Ovary (tissue), 9 donors: Measurements from ENCODE around the gene LAYN. TPM values are rescaled to one million over a fixed set of nuclear protein-coding genes. Genes with fewer than 3 reads are reported as not detected.
A peak's percentile ranks its signal among the peaks of the same experiment; 100 is the strongest.

ENCODE experiments used
- DNase-seq, 5 donors: peaks; one replicate each; pipeline ENCODE4 v3.0.0-alpha.2; 2019 to 2020
- H3K27ac ChIP-seq, 2 donors: fragments of 200-600 bp; one replicate each; pipeline versions ENCODE4 v1.5.1 to v1.8.0; 2019 to 2022
- H3K27me3 ChIP-seq: fragments of 200-600 bp; one replicate; pipeline ENCODE4 v1.8.0; 2022
- H3K36me3 ChIP-seq: fragments of 200-600 bp; sonication (generic); one replicate; pipeline ENCODE4 v1.5.1; 2019
- H3K4me1 ChIP-seq: one replicate; pipeline ENCODE4 v1.8.1; 2013; ENCODE audit warnings: mild to moderate bottlenecking, moderate library complexity; ENCODE audit not compliant: insufficient read depth
- H3K4me3 ChIP-seq: fragments of 200-600 bp; sonication (generic); one replicate; pipeline ENCODE4 v1.5.1; 2017
- H3K9me3 ChIP-seq, 2 donors: fragments of 200-600 bp in 1 of 2; sonication (generic) in 1 of 2; one replicate each; pipeline versions ENCODE4 v1.5.1 to v1.8.1; 2013 to 2019; ENCODE audit warnings: mild to moderate bottlenecking in 1 of 2, moderate library complexity in 1 of 2
- CTCF ChIP-seq, 3 donors: fragments of 450-650 bp in 2 of 3; fragments of 200-600 bp in 1 of 3; IDR thresholded peaks; one replicate each; pipeline versions ENCODE4 v1.5.1 to v1.8.0; 2016 to 2022; ENCODE audit warnings: antibody characterized with exemption in 3 of 3, mild to moderate bottlenecking in 1 of 3
- EP300 ChIP-seq: sonication (generic); formaldehyde crosslinking; IDR thresholded peaks from one replicate; pipeline ENCODE4 v1.6.1; 2017; ENCODE audit warnings: antibody characterized with exemption
- POLR2A ChIP-seq: fragments of 450-650 bp; IDR thresholded peaks from one replicate; pipeline ENCODE4 v1.6.1; 2017; ENCODE audit warnings: antibody characterized with exemption, mild to moderate bottlenecking, moderate library complexity
- WGBS, 3 donors: extraction: QIAGEN DNeasy Blood & Tissue Kit in 1 of 3; methylation state at CpG; one replicate each; pipeline versions ENCODE4 v1.1.5 to v1.1.7; 2013 to 2017; 5-methylcytosine and 5-hydroxymethylcytosine counted together
- intact Hi-C, 4 donors: fragments of 100-400 bp; cut with DNase I; formaldehyde crosslinking; loops; one replicate each; pipeline versions ENCODE4 v1.11.0 to v1.15.1; 2022 to 2023
- microRNA counts: library from miRNA; unstranded; fragments of <30 nt; microRNA quantifications from one replicate; lab custom pipeline; 2016
- microRNA-seq, 3 donors: library from miRNA; unstranded; fragments of <30 nt; microRNA quantifications; one replicate each; pipeline versions ENCODE4 to v1.2.0, GENCODE V29; 2019 to 2020
- polyA plus RNA-seq, 2 donors: library from polyadenylated mRNA; stranded (reverse); fragments of 200-250 nt in 1 of 2; fragments of 350-450 nt in 1 of 2; fragmentation: Illumina TruSeq in 1 of 2; extraction: RNeasy Lipid Tissue Mini Kit (QIAGEN cat#74804) in 1 of 2; gene quantifications; one replicate each; pipeline ENCODE4 v1.2.3, GENCODE V29; 2013 to 2014
- small RNA-seq: library from RNA; depleted of rRNA; stranded (forward); fragments of <200 nt; gene quantifications from one replicate; pipeline ENCODE3, GENCODE V24; 2016
- total RNA-seq, 7 donors: library from RNA; depleted of rRNA in 2 of 7; stranded (reverse); fragments of >200 nt in 2 of 7; fragmentation: NEBNext Ultra II Directional in 3 of 7; extraction: Animal tissue kit (Norgen Biotek cat#: 25700) in 3 of 7; gene quantifications; one replicate each; pipeline versions ENCODE4 v1.1.0 to v1.2.4, GENCODE V29; 2016 to 2023
- donor health status: DM: no; HTN: no; CAD: no; lungs with moderate emphysema.
- donor health status: DM: no; HTN: no; CAD: no.
- donor health status: Bipolar disorder and iron deficiency.
- donor health status: DM: yes; HTN: yes; CAD: no.
- donor health status: DM: no; HTN: no; CAD: no.
- donor health status: DM: yes; HTN: yes; CAD: no.

LAYN gene
- total and polyA plus RNA-seq, 9 donors = 17.8 to 45.7 (median 29.1) TPM

DNA sequence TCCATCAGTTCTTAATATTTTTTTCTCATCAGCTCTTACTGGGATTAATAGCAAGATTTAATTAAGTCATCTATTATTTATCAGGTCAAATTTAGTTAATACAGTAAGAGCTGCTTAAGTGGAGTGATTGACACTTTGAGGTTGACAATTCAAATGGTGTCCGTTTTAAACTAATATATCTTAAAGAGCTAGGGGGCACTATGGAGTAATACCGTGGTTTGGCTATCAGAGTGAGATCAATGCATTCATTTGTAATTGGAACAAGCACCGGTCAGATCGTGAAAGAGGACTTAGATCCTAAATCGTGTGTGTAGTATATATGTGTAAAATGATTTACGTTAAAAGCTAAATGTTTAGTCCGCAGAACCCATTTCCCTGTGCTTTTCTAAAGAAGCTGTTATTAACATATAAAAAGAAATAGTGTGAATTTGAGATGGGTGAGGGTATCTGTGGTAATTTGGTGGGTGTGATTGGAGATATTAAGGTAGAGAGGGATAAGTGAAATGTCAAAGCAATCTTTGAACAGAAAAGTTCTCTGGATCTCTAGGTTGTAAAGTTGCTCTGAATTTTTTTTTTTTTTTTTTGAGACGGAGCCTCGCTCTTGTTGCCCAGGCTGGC is 64.0 kb downstream of the LAYN start:
- Histone ChIP-seq H3K4me1 (peaks cover 3% of the 10 kb centered on the region), H3K4me3 (peak overlapping the region; percentile 66), H3K27ac (peak overlapping the region in 1 of 2 donors; percentile 100), H3K27me3 (no peaks in the 10 kb centered on the region), H3K36me3 (no peaks in the 10 kb centered on the region), H3K9me3 (no peaks in the 10 kb centered on the region)
- no peak for DNase-seq
- peak; percentile 8 to 68 (median 68) for TF ChIP-seq CTCF (IDR thresholded peaks at IDR 0.05)
- no peak for TF ChIP-seq POLR2A
- intact Hi-C loops = loop anchor here in 3 of 4 donors (5.0 to 10.0 kb wide), 3 partner anchors 130 to 173 kb away; partner anchors contain the start of gene PPP2R1B (in 1 of the 3)
- WGBS, 3 donors = 32 to 39% (median 38%) methylated on average over 9 of the region's 9 CpGs

GRCh38 chr11:111605681-111606080 is 65.2 kb downstream of the LAYN start:
- TF ChIP-seq CTCF (IDR thresholded peaks at IDR 0.05) (no peak), POLR2A (no peak), EP300 (no peak)
- H3K27ac ChIP-seq = no peak overlapping the region
- no peak overlapping the region for H3K4me3 ChIP-seq
- intact Hi-C loops = loop anchor here in 1 of 4 donors (10.0 kb wide), 1 partner anchor 129 kb away; no protein-coding TSS in a partner anchor
- peaks cover 4% of the 10 kb centered on the region for H3K4me1 ChIP-seq
- no peaks in the 10 kb centered on the region for H3K36me3 ChIP-seq
- H3K9me3 ChIP-seq = no peaks in the 10 kb centered on the region
- DNase-seq = no peak
- no peaks in the 10 kb centered on the region for H3K27me3 ChIP-seq
- 25 to 37% (median 35%) methylated on average over 4 of the region's 4 CpGs for WGBS, 3 donors

DNA sequence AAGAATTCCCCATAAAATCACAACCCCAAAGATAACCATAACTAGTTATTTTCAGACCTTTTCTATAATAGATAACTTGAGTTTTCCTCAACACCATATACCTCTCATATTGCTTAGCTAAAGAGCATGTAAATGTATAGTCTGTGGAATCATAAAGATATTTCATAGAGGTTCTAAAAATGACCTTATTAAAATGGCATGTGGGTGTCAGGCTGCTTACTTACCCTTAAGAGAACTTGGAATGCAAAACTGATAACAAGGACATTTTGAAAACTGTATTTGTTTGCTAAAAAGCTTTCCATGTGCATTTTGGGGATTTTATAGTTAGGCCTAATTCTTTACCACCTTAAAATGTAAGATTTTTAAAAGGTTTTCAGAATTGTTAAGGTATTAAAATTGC is 66.5 kb downstream of the LAYN start:
- H3K9me3 ChIP-seq = no peaks in the 10 kb centered on the region
- H3K27ac ChIP-seq = no peak overlapping the region
- no peak for TF ChIP-seq EP300
- TF ChIP-seq POLR2A = no peak
- no peak for TF ChIP-seq CTCF (IDR thresholded peaks at IDR 0.05)
- DNase-seq = no peak
- no peaks in the 10 kb centered on the region for H3K36me3 ChIP-seq
- no peaks in the 10 kb centered on the region for H3K27me3 ChIP-seq
- H3K4me3 ChIP-seq = no peak overlapping the region
- intact Hi-C loops = loop anchor here in 1 of 4 donors (10.0 kb wide), 1 partner anchor 128 kb away; no protein-coding TSS in a partner anchor
- H3K4me1 ChIP-seq = peaks cover 4% of the 10 kb centered on the region

- intact Hi-C loops = loop anchor here in 1 of 4 donors (10.0 kb wide), 1 partner anchor 127 kb away; no protein-coding TSS in a partner anchor
- no peaks in the 10 kb centered on the region for H3K36me3 ChIP-seq
- TF ChIP-seq POLR2A (no peak), EP300 (no peak), CTCF (IDR thresholded peaks at IDR 0.05) (no peak)
- H3K4me3 ChIP-seq = no peak overlapping the region
- DNase-seq = no peak
- H3K4me1 ChIP-seq = peaks cover 4% of the 10 kb centered on the region
- H3K9me3 ChIP-seq = no peaks in the 10 kb centered on the region
- 82 to 90% (median 90%) methylated on average over 3 of the region's 3 CpGs for WGBS, 3 donors
- no peak overlapping the region for H3K27ac ChIP-seq
- no peaks in the 10 kb centered on the region for H3K27me3 ChIP-seq
These were observed 67.2 kb downstream of the LAYN start for GRCh38 chr11:111607751-111608150.

MicroRNA genes within 50 kb of the gene (microRNA counts, 767-probe panel; counts per million panel counts)
- microRNA hsa-miR-34b-3p (lab: Ali Mortazavi, UCI) = 530 counts per million, percentile 78 among the panel's probes with 10 or more counts
- 530 counts per million, percentile 78 among the panel's probes with 10 or more counts for microRNA hsa-miR-34c-3p (lab: Ali Mortazavi, UCI)
- microRNA hsa-miR-34c-5p (lab: Ali Mortazavi, UCI) = 530 counts per million, percentile 78 among the panel's probes with 10 or more counts

Small RNA genes lying within 50 kb of the gene (microRNA-seq; reads per million reads assigned to microRNA genes)
- gene MIR34B (0.47 to 11.1 (median 1.5) reads per million in 3 donors), gene MIR34C (6.8 to 122 (median 14.5) reads per million in 3 donors)

Small RNA genes lying within 50 kb of the gene (small RNA-seq; reads per million reads assigned to genes)
- gene MIR34B (0.90 reads per million, percentile 52 among the genes with 10 or more reads in this experiment), gene MIR34C (10.1 reads per million, percentile 84 among the genes with 10 or more reads in this experiment)

Other genes with a start within 250 kb of the LAYN start
- gene POU2AF3, start 242.2 kb upstream of the LAYN start, total RNA-seq = 10 to 100 TPM in 3 of 7 donors, 1 to 10 TPM in 4; 2.1 to 11.8 (median 8.9) TPM
- 1 to 10 TPM; 4.5 to 7.4 TPM for gene POU2AF3, start 242.2 kb upstream of the LAYN start, polyA plus RNA-seq
- gene POU2AF1, start 161.4 kb upstream of the LAYN start, total RNA-seq = 1 to 10 TPM in 3 of 7 donors, under 1 TPM in 4; 0.48 to 4.1 (median 0.83) TPM
- 1 to 10 TPM in 1 of 2 donors, under 1 TPM in 1; 0.29 to 1.2 TPM for gene POU2AF1, start 161.4 kb upstream of the LAYN start, polyA plus RNA-seq
- gene BTG4, start 28.3 kb upstream of the LAYN start, total RNA-seq = under 1 TPM in 1 of 7 donors, not detected in 6; 0.34 TPM
- not detected for gene BTG4, start 28.3 kb upstream of the LAYN start, polyA plus RNA-seq
- 10 to 100 TPM in 1 of 7 donors, 1 to 10 TPM in 4, not detected in 2; 1.7 to 30.8 (median 2.0) TPM for gene HOATZ, start 25.9 kb upstream of the LAYN start, total RNA-seq
- under 1 TPM in 1 of 2 donors, not detected in 1; 0.34 TPM for gene HOATZ, start 25.9 kb upstream of the LAYN start, polyA plus RNA-seq
- gene SIK2, start 61.7 kb downstream of the LAYN start, total RNA-seq = 10 to 100 TPM; 16.0 to 50.5 (median 27.4) TPM
- 10 to 100 TPM; 13.7 to 26.8 TPM for gene SIK2, start 61.7 kb downstream of the LAYN start, polyA plus RNA-seq
- 10 to 100 TPM; 17.3 to 36.4 (median 25.9) TPM for gene PPP2R1B, start 225.7 kb downstream of the LAYN start, total RNA-seq
- 10 to 100 TPM in 1 of 2 donors, 1 to 10 TPM in 1; 9.8 to 20.4 TPM for gene PPP2R1B, start 225.7 kb downstream of the LAYN start, polyA plus RNA-seq